ENCODE data around the gene TFAP2E. TPM values are rescaled to one million over a fixed set of nuclear protein-coding genes. Genes with fewer than 3 reads are reported as not detected.

Gene TFAP2E
- total RNA-seq, 1 experiment from 2014 or later = 0.06 TPM

DNA sequence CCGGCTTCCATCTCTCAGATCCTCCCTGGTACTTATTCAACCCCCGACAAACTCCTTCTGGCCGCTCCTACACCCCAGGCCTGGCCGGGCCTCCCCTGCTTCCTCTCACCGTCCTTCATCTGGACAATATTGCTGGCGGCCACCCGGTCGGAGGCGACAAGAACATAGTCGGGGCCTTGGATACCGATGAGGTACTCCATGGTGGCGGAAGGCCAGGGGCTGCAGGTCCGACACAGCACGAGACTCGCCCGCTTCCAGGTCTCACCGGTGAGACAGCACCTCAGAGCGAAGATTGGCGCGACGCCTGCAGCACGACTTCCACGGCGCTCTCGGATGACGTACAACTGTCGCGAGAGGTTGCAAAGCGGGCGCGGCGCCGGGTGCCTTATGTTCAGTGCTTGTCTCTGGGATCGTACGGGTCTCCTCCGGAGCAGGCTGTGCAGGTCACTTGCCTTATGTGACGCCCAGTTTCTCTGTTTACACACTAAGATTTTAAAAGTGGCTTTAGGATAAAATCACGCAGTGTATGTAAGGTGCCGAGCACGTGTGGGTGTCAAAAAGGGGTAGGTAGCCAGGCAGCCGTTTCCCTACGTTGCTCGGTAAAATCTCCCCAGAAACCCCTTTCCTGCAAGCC is 68.2 kb downstream of the TFAP2E start, which contains the start of gene PSMB2:
TSS of gene PSMB2 (minus strand) at position 294 of the 634 bp plus-strand sequence. CDS start at position 200, 94 bp downstream.
- DNase-seq (ENCODE audit: low read depth) = peak; percentile 96

DNA sequence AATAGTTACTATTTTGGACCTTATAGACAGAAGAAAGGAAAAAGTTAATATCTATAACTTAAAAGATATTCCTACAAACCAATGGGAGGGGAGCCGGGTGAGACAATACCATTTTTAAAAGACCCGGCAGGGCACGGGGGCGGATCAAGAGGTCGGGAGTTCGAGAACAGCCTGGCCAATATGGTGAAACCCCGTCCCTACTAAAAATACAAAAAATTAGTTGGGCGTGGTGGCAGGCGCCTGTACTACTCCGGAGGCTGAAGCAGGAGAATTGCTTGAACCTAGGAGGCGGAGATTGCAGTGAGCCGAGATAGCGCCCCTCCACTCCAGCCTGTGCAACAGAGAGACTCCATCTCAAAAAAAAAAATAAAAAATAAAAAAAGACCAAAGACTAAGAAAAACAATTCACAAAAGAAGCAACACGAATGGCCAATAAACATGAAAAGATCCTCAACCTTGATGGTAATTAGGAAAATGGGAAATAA is 69.4 kb downstream of the TFAP2E start:
- no peak for DNase-seq (ENCODE audit: low read depth)

DNA sequence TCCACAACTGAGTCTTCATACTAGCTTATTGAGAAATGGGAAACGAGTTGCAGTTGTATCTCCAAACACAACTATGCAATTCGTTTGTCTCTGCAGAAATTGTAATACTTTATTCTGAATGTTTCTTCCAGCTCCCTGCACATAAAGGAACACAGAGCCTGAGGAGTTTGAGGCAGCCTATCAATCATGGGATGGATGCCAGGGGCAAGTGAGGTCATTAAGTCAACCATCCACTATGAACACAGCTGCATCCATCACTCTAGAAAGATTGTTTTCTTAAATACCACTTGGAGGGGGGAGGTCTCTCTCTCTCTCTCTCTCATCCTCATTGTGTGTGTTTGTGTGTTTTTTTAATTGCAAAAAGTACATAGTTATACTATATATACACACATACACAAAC is 71.1 kb downstream of the TFAP2E start:
- peak; percentile 85 for DNase-seq (ENCODE audit: low read depth)

Other genes with a start within 250 kb of the TFAP2E start
- 39.8 and 48.9 TPM in 2 replicates for gene KIAA0319L, start 15.9 kb upstream of the TFAP2E start, total RNA-seq (2014; rRNA removed)
- gene NCDN, start 15.5 kb upstream of the TFAP2E start, total RNA-seq (2014; rRNA removed) = 40.6 and 43.8 TPM in 2 replicates
- gene PSMB2, start 68.2 kb downstream of the TFAP2E start, total RNA-seq (2014; rRNA removed) = 47.5 and 50.5 TPM in 2 replicates
- 30.5 and 31.3 TPM in 2 replicates for gene C1orf216, start 145.6 kb downstream of the TFAP2E start, total RNA-seq (2014; rRNA removed)
- 33.0 and 46.2 TPM in 2 replicates for gene CLSPN, start 196.7 kb downstream of the TFAP2E start, total RNA-seq (2014; rRNA removed)
- gene AGO4, start 234.7 kb downstream of the TFAP2E start, total RNA-seq (2014; rRNA removed) = 4.7 and 5.7 TPM in 2 replicates

All from LHCN-M2 (cell line).